Liver (tissue), 9 donors: ENCODE measurements around the gene ALPP. TPM values are rescaled to one million over a fixed set of nuclear protein-coding genes. Genes with fewer than 3 reads are reported as not detected.

Experiments
- DNase-seq: peaks from one replicate; pipeline ENCODE4 v3.0.0-alpha.2; 2017; ENCODE audit warnings: low spot score
- H3K27ac ChIP-seq, 2 donors: one replicate each; pipeline ENCODE4 v1.7.0; 2013; ENCODE audit warnings: inconsistent platforms in 2 of 2, low read length in 2 of 2, control low read depth in 1 of 2, low read depth in 1 of 2, mild to moderate bottlenecking in 1 of 2
- H3K27me3 ChIP-seq, 4 donors: one replicate each; pipeline versions ENCODE4 v1.6.1 to v1.7.0; 2013; ENCODE audit warnings: low read length in 3 of 4, inconsistent platforms in 1 of 4, mild to moderate bottlenecking in 1 of 4, moderate library complexity in 1 of 4; ENCODE audit not compliant: control insufficient read depth in 4 of 4, insufficient read depth in 4 of 4
- H3K36me3 ChIP-seq, 4 donors: one replicate each; pipeline versions ENCODE4 v1.6.1 to v1.7.0; 2013; ENCODE audit warnings: low read length in 3 of 4, mild to moderate bottlenecking in 3 of 4, low read depth in 1 of 4, moderate library complexity in 1 of 4; ENCODE audit not compliant: control insufficient read depth in 4 of 4, insufficient read depth in 3 of 4
- H3K4me1 ChIP-seq, 4 donors: one replicate each; pipeline versions ENCODE4 v1.6.1 to v1.7.0; 2013; ENCODE audit warnings: low read length in 3 of 4, mild to moderate bottlenecking in 3 of 4, moderate library complexity in 1 of 4; ENCODE audit not compliant: control insufficient read depth in 4 of 4, insufficient read depth in 4 of 4
- H3K4me3 ChIP-seq, 3 donors: one replicate each; pipeline versions ENCODE4 v1.6.1 to v1.7.0; 2013; ENCODE audit warnings: low read length in 3 of 3, control low read depth in 1 of 3, low read depth in 1 of 3, mild to moderate bottlenecking in 1 of 3
- H3K9ac ChIP-seq, 2 donors: one replicate each; pipeline ENCODE4 v1.7.0; 2013; ENCODE audit warnings: low read length in 2 of 2, mild to moderate bottlenecking in 2 of 2, moderate library complexity in 2 of 2, control low read depth in 1 of 2, low read depth in 1 of 2
- H3K9me3 ChIP-seq, 4 donors: one replicate each; pipeline versions ENCODE4 v1.6.1 to v1.7.0; 2013; ENCODE audit warnings: low read length in 3 of 4; ENCODE audit not compliant: control insufficient read depth in 4 of 4
- ATF3 ChIP-seq: IDR thresholded peaks from 2 replicates; pipeline ENCODE4 v1.6.1; 2016; ENCODE audit warnings: antibody characterized with exemption
- FOXA1 ChIP-seq: IDR thresholded peaks from 2 replicates; pipeline ENCODE4 v1.6.1; 2016; ENCODE audit warnings: antibody characterized with exemption
- GABPA ChIP-seq, 2 donors: IDR thresholded peaks in 1 of 2; conservative IDR thresholded peaks in 1 of 2; 2 replicates each; pipeline ENCODE4 v1.6.1; 2016; ENCODE audit warnings: antibody characterized with exemption in 2 of 2, mild to moderate bottlenecking in 1 of 2, moderate library complexity in 1 of 2
- HNF4A ChIP-seq, 2 donors: conservative IDR thresholded peaks; 2 replicates each; pipeline ENCODE4 v1.6.1; 2016; ENCODE audit warnings: antibody characterized with exemption in 2 of 2, mild to moderate bottlenecking in 2 of 2
- HNF4G ChIP-seq: IDR thresholded peaks from 2 replicates; pipeline ENCODE4 v1.6.1; 2016; ENCODE audit warnings: antibody characterized with exemption
- MAX ChIP-seq: IDR thresholded peaks from 2 replicates; pipeline ENCODE4 v1.6.1; 2016; ENCODE audit warnings: antibody characterized with exemption
- NR2F2 ChIP-seq: IDR thresholded peaks from 2 replicates; pipeline ENCODE4 v1.6.1; 2016; ENCODE audit warnings: antibody characterized with exemption
- RAD21 ChIP-seq, 2 donors: IDR thresholded peaks; 2 replicates each; pipeline ENCODE4 v1.6.1; 2016; ENCODE audit warnings: antibody characterized with exemption in 2 of 2, mild to moderate bottlenecking in 2 of 2
- SP1 ChIP-seq: IDR thresholded peaks from 2 replicates; pipeline ENCODE4 v1.6.1; 2018; ENCODE audit warnings: antibody characterized with exemption, mild to moderate bottlenecking
- TAF1 ChIP-seq: conservative IDR thresholded peaks from 2 replicates; pipeline ENCODE4 v1.6.1; 2016; ENCODE audit warnings: antibody characterized with exemption, mild to moderate bottlenecking
- ZBTB33 ChIP-seq: IDR thresholded peaks from 2 replicates; pipeline ENCODE4 v1.6.1; 2016; ENCODE audit warnings: antibody characterized with exemption
- WGBS: extraction: QIAGEN DNeasy Blood & Tissue Kit; methylation state at CpG from one replicate; pipeline ENCODE4 v1.1.7; 2013; 5-methylcytosine and 5-hydroxymethylcytosine counted together
- polyA plus RNA-seq, 2 donors: library from polyadenylated mRNA; stranded (reverse) in 1 of 2; unstranded in 1 of 2; fragments of 200-250 nt in 1 of 2; fragments of >200 nt in 1 of 2; fragmentation: Nextera tagmentation in 1 of 2; extraction: Ambion mirVana in 1 of 2; gene quantifications; one replicate each; pipeline versions ENCODE4 v1.2.1 to v1.2.3, GENCODE V29; 2013 to 2015
- total RNA-seq, 2 donors: library from RNA; depleted of rRNA; stranded (reverse); fragments of >200 nt; gene quantifications; one replicate each; pipeline ENCODE4 v1.2.3, GENCODE V29; 2014
- TF ChIP-seq, protein P1 (sequence below): fragments of 150-350 bp; IDR thresholded peaks from 2 replicates; pipeline ENCODE4 v1.5.1; 2017; ENCODE audit warnings: improper control_type of control experiment, low read depth, low read length; ENCODE audit not compliant: missing input control
- donor health status: healthy.
- donor health status: healthy.
- donor health status: healthy.
- donor health status: healthy.
- donor health status: healthy.

ALPP gene
- total and polyA plus RNA-seq, 4 donors = not detected

DNA sequence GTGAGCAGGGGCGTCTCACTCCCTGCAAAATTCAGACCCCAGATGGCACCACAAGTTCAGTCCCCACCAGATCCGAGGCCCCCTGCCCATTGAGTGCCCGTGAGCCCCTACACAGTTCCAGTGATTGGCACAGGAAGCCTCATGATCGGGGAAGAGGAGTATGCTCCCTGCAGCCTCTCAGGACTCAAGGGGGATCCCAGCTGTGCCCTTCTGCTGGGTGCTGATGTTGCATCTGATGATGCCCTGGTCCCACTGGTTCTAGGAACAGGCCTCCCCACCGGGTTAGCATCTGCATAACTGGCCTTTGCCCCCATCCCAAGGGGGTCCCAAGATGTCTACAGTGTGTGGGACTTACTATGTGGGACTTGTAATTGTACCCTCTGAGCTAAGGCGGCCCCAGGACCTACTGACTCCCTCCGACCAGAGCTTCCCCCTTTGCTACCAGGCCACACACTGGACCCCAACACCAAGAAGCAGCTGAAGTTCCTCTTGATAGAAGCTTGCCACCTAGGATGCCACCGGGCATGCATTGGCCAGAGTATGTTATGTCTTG lies 36.7 kb downstream of the ALPP start:
- no peaks in the 10 kb centered on the region for H3K9me3 ChIP-seq
- no peaks in the 10 kb centered on the region for H3K36me3 ChIP-seq
- no peak overlapping the region for H3K4me3 ChIP-seq
- H3K27ac ChIP-seq = no peak overlapping the region
- H3K27me3 ChIP-seq = peaks cover 2 to 8% (median 6%) of the 10 kb centered on the region in 4 donors
- TF ChIP-seq RAD21 (IDR thresholded peaks at IDR 0.05) (no peak), MAX (no peak), NR2F2 (no peak)
- TF ChIP-seq, protein P1, sequence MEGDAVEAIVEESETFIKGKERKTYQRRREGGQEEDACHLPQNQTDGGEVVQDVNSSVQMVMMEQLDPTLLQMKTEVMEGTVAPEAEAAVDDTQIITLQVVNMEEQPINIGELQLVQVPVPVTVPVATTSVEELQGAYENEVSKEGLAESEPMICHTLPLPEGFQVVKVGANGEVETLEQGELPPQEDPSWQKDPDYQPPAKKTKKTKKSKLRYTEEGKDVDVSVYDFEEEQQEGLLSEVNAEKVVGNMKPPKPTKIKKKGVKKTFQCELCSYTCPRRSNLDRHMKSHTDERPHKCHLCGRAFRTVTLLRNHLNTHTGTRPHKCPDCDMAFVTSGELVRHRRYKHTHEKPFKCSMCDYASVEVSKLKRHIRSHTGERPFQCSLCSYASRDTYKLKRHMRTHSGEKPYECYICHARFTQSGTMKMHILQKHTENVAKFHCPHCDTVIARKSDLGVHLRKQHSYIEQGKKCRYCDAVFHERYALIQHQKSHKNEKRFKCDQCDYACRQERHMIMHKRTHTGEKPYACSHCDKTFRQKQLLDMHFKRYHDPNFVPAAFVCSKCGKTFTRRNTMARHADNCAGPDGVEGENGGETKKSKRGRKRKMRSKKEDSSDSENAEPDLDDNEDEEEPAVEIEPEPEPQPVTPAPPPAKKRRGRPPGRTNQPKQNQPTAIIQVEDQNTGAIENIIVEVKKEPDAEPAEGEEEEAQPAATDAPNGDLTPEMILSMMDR = no peak
- peaks cover 0 to 20% (median 11%) of the 10 kb centered on the region in 4 donors for H3K4me1 ChIP-seq
- DNase-seq = no peak
- H3K9ac ChIP-seq = no peak overlapping the region
- 82% methylated on average over 8 of the region's 8 CpGs for WGBS

GRCh38 chr2:232415736-232416520 lies 37.4 kb downstream of the ALPP start:
- Histone ChIP-seq H3K36me3 (no peaks in the 10 kb centered on the region), H3K27me3 (peaks cover 2 to 8% (median 6%) of the 10 kb centered on the region in 4 donors), H3K27ac (no peak overlapping the region), H3K9ac (no peak overlapping the region), H3K9me3 (no peaks in the 10 kb centered on the region), H3K4me3 (no peak overlapping the region), H3K4me1 (peaks cover 0 to 27% (median 17%) of the 10 kb centered on the region in 4 donors)
- 92% methylated on average over 12 of the region's 12 CpGs for WGBS
- DNase-seq = no peak
- TF ChIP-seq FOXA1 (no peak), HNF4G (no peak), SP1 (no peak), ATF3 (no peak), TAF1 (no peak), GABPA (IDR thresholded peaks at IDR 0.05 in 1 of 2, conservative IDR thresholded peaks at IDR 0.05 in 1 of 2) (no peak), ZBTB33 (no peak), HNF4A (conservative IDR thresholded peaks at IDR 0.05) (no peak)
- TF ChIP-seq, protein P1 = no peak
